Calu3 (cell line): ENCODE results near the gene UPK3BL1. TPM values are rescaled to one million over a fixed set of nuclear protein-coding genes. Genes with fewer than 3 reads are reported as not detected.
"Not testable (repeated sequence)": the region's sequence is repeated elsewhere in the genome, so short reads cannot be mapped to it uniquely, and the experiment has no call there.

Experiments
- BruUV-seq: library from RNA; stranded (reverse); fragments of 400-500 nt; replicated peaks from 2 replicates; lab custom pipeline; 2021; lab: Mats Ljungman, UMichigan
- CTCF ChIA-PET: fragments of 300-600 bp; sonication (Branson Sonifier 250); formaldehyde crosslinking; loops from one replicate; lab custom pipeline; 2022; ENCODE audit warnings: antibody characterized with exemption; lab: Charles Lee
- DNase-seq: peaks from one replicate; pipeline ENCODE4 v3.0.0; 2022
- H3K27ac Mint-ChIP-seq: one replicate; pipeline ENCODE4 v1.8.0; 2022; ENCODE audit warnings: mixed read lengths; ENCODE audit not compliant: unreplicated experiment
- H3K27me3 Mint-ChIP-seq: one replicate; pipeline ENCODE4 v1.8.0; 2022; ENCODE audit warnings: mixed read lengths; ENCODE audit not compliant: unreplicated experiment
- H3K36me3 Mint-ChIP-seq: one replicate; pipeline ENCODE4 v1.8.0; 2022; ENCODE audit warnings: mild to moderate bottlenecking, moderate library complexity, mixed read lengths; ENCODE audit not compliant: insufficient read depth, unreplicated experiment
- H3K4me1 Mint-ChIP-seq: one replicate; pipeline ENCODE4 v1.8.0; 2022; ENCODE audit warnings: mild to moderate bottlenecking, low read depth, mixed read lengths; ENCODE audit not compliant: unreplicated experiment
- H3K4me3 Mint-ChIP-seq: one replicate; pipeline ENCODE4 v1.8.0; 2022; ENCODE audit warnings: mild to moderate bottlenecking, low read depth, moderate library complexity, mixed read lengths; ENCODE audit not compliant: unreplicated experiment
- H3K9me3 Mint-ChIP-seq: one replicate; pipeline ENCODE4 v1.8.0; 2022; ENCODE audit warnings: low read depth, mixed read lengths; ENCODE audit not compliant: unreplicated experiment
- intact Hi-C: fragments of 100-400 bp; cut with micrococcal nuclease; formaldehyde crosslinking; loops from one replicate; pipeline ENCODE4 v1.10.0; 2022; ENCODE audit not compliant: unreplicated experiment
- total RNA-seq: library from RNA; stranded (reverse); gene quantifications from 2 replicates; pipeline ENCODE4 v1.2.3, GENCODE V29; 2022

The UPK3BL1 gene
- total RNA-seq, 1 experiment from 2014 or later, result 22.5 TPM

DNA sequence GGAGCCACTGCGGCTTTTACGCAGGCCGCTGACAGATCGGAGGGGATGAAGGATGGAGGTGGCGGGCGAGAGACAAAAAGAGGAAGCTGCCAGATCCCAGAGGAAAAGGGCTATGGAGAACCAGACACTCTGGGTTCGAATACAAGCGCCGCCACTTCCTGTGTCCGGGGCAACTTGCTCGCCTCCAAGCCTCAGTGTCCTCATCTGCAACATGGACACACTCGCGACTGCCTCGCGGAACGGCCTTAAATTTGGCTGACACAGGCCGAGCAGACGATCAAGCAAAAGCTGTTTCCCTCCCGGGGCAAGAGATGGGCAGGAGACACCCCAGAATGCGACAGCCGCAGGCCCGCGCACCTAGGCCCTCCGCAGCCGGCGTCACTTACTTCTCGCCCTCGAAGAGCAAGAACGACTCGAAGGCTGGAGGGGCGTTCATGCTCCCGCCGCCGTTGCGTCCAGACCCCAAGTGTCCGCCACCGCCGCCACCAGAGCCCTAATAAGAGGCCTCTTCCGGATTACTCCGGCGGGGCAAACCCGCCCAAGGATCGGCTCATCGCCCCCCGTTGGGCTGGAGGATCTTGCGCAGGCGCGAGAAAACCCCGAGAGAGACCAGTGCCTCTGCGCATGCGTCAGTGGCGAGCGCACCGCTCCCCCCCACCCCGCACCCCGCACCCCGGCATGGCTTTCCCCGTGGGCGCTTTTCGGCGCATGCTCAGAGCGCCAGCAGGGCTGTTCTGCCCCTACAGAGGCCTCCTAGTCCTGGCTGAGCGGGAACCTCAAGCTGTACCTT, 28.8 kb upstream of the UPK3BL1 start, which contains the start of gene POLR2J2:
Gene POLR2J2, minus strand, starts transcription at position 498 of the 790 bp plus-strand sequence. Its CDS starts 62 bp downstream, at position 436.
- H3K27ac Mint-ChIP-seq, intact Hi-C loops, BruUV-seq, DNase-seq, H3K27me3 Mint-ChIP-seq, H3K36me3 Mint-ChIP-seq, CTCF ChIA-PET, H3K4me3 Mint-ChIP-seq, H3K4me1 Mint-ChIP-seq, H3K9me3 Mint-ChIP-seq: not testable (repeated sequence)

DNA sequence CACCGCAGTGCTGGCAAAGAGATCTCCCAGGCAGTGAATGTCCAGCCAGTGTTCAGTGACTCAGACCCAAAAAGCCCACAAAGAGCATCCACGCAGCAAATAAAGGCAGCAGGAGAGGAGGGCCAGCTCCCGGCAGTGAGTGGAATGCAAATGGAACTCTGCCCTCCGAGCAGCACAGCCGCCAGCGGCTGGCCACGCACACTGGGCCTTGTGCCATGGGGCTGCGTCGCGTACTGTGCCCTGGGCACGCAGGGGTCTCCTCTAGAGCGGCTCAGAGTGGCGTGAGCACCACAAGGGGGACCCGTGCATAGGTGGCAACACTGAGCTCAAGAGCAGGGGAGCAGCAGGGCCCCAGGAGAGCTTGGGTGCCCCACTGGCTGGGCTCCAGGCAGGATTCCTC, 24.9 kb upstream of the UPK3BL1 start:
- H3K9me3 Mint-ChIP-seq, H3K4me1 Mint-ChIP-seq, CTCF ChIA-PET, intact Hi-C loops, H3K36me3 Mint-ChIP-seq, BruUV-seq, H3K27me3 Mint-ChIP-seq, H3K27ac Mint-ChIP-seq, H3K4me3 Mint-ChIP-seq, DNase-seq: not testable (repeated sequence)

DNA sequence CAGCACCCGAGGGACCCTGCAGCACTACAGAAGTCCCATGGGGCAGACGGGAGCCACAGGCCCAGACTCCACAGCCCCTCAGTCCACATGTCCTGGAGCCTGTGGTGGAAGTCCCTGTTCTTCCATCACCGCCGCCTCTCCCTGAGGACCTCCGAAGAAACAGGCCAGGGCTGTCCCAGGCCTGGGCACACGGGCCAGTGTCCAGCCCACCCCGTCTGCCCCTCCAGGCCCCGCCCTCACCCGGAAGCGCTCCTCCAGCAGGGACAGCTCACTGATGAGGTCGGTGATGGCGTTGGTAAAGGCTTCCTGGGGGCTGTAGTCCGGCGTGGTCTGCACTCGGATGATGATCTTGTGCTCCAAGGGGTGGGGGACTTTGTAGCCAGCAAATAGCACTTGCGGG, 24.3 kb upstream of the UPK3BL1 start:
- not testable (repeated sequence) for H3K27ac Mint-ChIP-seq

DNA sequence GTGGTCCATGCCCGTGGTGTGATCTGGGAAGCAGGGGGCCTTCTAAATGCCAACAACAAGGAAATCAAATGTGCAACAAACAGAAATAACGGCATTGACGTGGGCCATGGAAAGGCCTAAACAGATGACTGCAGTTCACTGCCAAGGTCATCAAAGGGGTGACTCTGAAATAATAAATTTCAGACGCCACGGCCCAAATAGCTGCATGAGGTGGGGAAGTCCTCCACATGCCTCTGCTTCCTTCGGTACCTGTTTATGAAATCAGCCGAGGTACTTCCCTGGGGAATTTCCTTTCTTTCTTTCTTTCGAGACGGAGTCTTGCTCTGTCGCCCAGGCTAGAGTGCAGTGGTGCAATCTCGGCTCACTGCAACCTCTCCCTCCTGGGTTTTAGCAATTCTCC, 22.2 kb upstream of the UPK3BL1 start:
- H3K27me3 Mint-ChIP-seq, H3K27ac Mint-ChIP-seq, H3K9me3 Mint-ChIP-seq, intact Hi-C loops, CTCF ChIA-PET, H3K36me3 Mint-ChIP-seq, H3K4me1 Mint-ChIP-seq, H3K4me3 Mint-ChIP-seq, DNase-seq, BruUV-seq: not testable (repeated sequence)

More for the DNA sequence above, 24.3 kb upstream of the UPK3BL1 start:
- H3K9me3 Mint-ChIP-seq, intact Hi-C loops, H3K36me3 Mint-ChIP-seq, DNase-seq, H3K27me3 Mint-ChIP-seq, BruUV-seq, CTCF ChIA-PET, H3K4me1 Mint-ChIP-seq, H3K4me3 Mint-ChIP-seq: not testable (repeated sequence)

GRCh38 chr7:102649924-102650323, 7.3 kb upstream of the UPK3BL1 start, which contains the start of gene SPDYE2B:
Gene SPDYE2B, plus strand, starts transcription at chr7:102650319. Its CDS starts 2,030 bp downstream, at chr7:102652349.
- H3K4me1 Mint-ChIP-seq, DNase-seq, CTCF ChIA-PET, intact Hi-C loops, H3K27ac Mint-ChIP-seq, H3K27me3 Mint-ChIP-seq, BruUV-seq, H3K9me3 Mint-ChIP-seq, H3K4me3 Mint-ChIP-seq, H3K36me3 Mint-ChIP-seq: not testable (repeated sequence)

- intact Hi-C loops, H3K4me1 Mint-ChIP-seq, CTCF ChIA-PET, H3K36me3 Mint-ChIP-seq, BruUV-seq, H3K27ac Mint-ChIP-seq, H3K9me3 Mint-ChIP-seq, DNase-seq, H3K4me3 Mint-ChIP-seq, H3K27me3 Mint-ChIP-seq: not testable (repeated sequence)
These were observed 5.2 kb upstream of the UPK3BL1 start for GRCh38 chr7:102647813-102648212.

DNA sequence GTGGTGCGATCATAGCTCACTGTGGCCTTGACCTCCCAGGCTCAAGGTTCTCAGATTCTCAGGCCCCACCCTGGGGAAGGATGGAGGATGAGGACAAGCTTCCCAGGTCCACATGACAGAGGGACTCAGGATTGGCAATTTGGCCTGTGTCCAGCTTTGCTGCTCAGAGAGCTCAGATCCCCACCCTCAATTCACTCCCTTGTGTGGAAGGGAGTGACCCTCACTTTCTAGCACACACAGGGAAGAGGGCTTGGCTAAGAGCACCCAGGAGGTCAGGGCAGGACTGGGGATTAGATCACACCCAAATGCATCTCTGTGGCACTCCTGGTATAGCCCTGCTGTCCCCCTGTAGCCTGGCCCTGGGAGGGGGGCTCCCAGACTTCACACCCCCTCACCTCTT, 813 bp upstream of the UPK3BL1 start:
- intact Hi-C loops, CTCF ChIA-PET, H3K27me3 Mint-ChIP-seq, BruUV-seq, H3K4me3 Mint-ChIP-seq, H3K27ac Mint-ChIP-seq, H3K36me3 Mint-ChIP-seq, H3K4me1 Mint-ChIP-seq, H3K9me3 Mint-ChIP-seq, DNase-seq: not testable (repeated sequence)

- H3K27me3 Mint-ChIP-seq, H3K4me3 Mint-ChIP-seq, BruUV-seq, intact Hi-C loops, H3K36me3 Mint-ChIP-seq, H3K9me3 Mint-ChIP-seq, H3K4me1 Mint-ChIP-seq, DNase-seq, H3K27ac Mint-ChIP-seq, CTCF ChIA-PET: not testable (repeated sequence)
These were observed 3.7 kb downstream of the UPK3BL1 start for GRCh38 chr7:102638848-102639247.

DNA sequence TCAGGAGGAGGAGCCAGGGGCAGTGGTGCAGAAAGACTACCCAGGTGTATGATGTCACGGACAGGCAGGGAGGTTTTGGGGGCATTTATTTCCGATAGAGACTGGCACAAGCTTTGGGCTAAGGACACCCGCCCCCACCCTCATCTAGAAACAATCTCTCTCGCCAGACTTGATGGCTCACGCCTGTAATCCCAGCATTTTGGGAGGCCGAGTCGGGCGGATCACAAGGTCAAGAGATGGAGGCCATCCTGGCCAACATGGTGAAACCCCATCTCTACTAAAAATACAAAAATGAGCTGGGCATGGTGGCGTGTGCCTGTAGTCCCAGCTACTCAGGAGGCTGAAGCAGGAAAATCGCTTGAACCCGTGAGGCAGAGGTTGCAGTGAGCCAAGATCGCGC, 5.6 kb downstream of the UPK3BL1 start:
- DNase-seq, intact Hi-C loops, H3K9me3 Mint-ChIP-seq, H3K4me1 Mint-ChIP-seq, H3K36me3 Mint-ChIP-seq, H3K27ac Mint-ChIP-seq, BruUV-seq, H3K27me3 Mint-ChIP-seq, H3K4me3 Mint-ChIP-seq, CTCF ChIA-PET: not testable (repeated sequence)

DNA sequence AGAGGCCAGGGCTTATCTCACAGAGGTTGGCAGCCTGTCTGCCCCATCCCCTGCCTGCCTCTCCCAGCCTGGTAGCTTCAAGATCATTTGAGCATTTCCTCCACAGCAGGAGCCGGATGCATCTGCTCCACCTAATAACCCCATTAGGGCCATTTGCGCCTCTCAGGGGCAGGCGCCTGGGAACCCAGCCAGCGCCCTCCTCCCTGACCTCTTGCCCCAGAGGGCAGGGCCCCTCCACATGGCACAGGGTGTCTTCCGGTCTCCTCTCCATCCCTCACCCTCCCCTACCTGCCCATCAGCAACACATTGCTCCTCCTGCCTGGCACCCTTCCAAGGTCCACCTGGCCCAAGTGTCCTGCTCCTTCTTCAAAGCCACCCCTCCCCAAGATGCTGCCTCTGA, 7.2 kb downstream of the UPK3BL1 start:
- H3K9me3 Mint-ChIP-seq, BruUV-seq, H3K36me3 Mint-ChIP-seq: not testable (repeated sequence)

More for the DNA sequence above, 7.2 kb downstream of the UPK3BL1 start:
- H3K4me1 Mint-ChIP-seq, H3K4me3 Mint-ChIP-seq, intact Hi-C loops, H3K27me3 Mint-ChIP-seq, CTCF ChIA-PET, DNase-seq, H3K27ac Mint-ChIP-seq: not testable (repeated sequence)
